ENCODE data around the gene GPATCH3. TPM values are rescaled to one million over a fixed set of nuclear protein-coding genes. Genes with fewer than 3 reads are reported as not detected.
A peak's percentile ranks its signal among the peaks of the same experiment; 100 is the strongest.

GPATCH3 gene
- total and polyA plus RNA-seq, 2 of the 4 experiments (the other 2 are of a cell fraction): 5.2 to 8.0 TPM

DNA sequence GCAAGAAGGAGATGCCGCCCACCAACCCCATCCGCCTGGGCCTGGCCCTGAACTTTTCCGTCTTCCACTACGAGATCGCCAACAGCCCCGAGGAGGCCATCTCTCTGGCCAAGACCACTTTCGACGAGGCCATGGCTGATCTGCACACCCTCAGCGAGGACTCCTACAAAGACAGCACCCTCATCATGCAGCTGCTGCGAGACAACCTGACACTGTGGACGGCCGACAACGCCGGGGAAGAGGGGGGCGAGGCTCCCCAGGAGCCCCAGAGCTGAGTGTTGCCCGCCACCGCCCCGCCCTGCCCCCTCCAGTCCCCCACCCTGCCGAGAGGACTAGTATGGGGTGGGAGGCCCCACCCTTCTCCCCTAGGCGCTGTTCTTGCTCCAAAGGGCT, 36.6 kb downstream of the GPATCH3 start:
- peak overlapping the region; percentile 51; the same call in 1 of the 2 replicates for H3K14ac ChIP-seq (replicated peaks; ENCODE audit: low read depth, low read length)
- H4K20me1 ChIP-seq (ENCODE audit: insufficient read depth, low read length): no peaks in the 10 kb centered on the region
- no peak overlapping the region for H4K5ac ChIP-seq (ENCODE audit: low read depth, low read length)
- no TSS peak for BruUV-seq (replicated peaks)
- POLR2A ChIA-PET (ENCODE audit: unreplicated experiment): no interaction called here
- intact Hi-C loops (cut with micrococcal nuclease) (loop anchor here (2.0 to 10.0 kb wide), 2 partner anchors 15 to 169 kb away; partner anchors contain the start of gene ARID1A), in situ Hi-C loops (cut with MboI; ENCODE audit: low sequenced_read_pairs) (no loop called here), dilution Hi-C loops (cut with HindIII; ENCODE audit: low sequenced_read_pairs, unreplicated experiment) (no loop called here)
- H3K4me3 ChIP-seq (ENCODE audit: insufficient read depth, low read depth, low read length): no peak overlapping the region
- peaks cover 12% of the 10 kb centered on the region for H3K9me1 ChIP-seq (ENCODE audit: insufficient read depth, low read length)
- CTCF ChIA-PET: no interaction called here
- DNase-seq: no peak
- H3K79me1 ChIP-seq (ENCODE audit: low read depth in 1 of 2, low read length in 2 of 2): 0 out of 4 replicates have a peak, but pooled peaks cover 0 to 3% of the 10 kb centered on the region in 2 experiments
- peaks cover 4% of the 10 kb centered on the region for H3K4me1 ChIP-seq (ENCODE audit: control insufficient read depth, insufficient read depth, low read length)
- H3K56ac ChIP-seq (ENCODE audit: extremely low read depth, insufficient read depth, low read length): no peak overlapping the region
- H3K27me3 ChIP-seq (ENCODE audit: control insufficient read depth, insufficient read depth, low read length): no peaks in the 10 kb centered on the region
- no peak overlapping the region for H2BK5ac ChIP-seq (ENCODE audit: low read depth, low read length, poor library complexity, severe bottlenecking)
- H2AFZ ChIP-seq (replicated peaks; ENCODE audit: low read length, poor library complexity): peak overlapping the region; percentile 88
- peak overlapping the region; percentile 97 for H2AK9ac ChIP-seq (replicated peaks; ENCODE audit: low read depth, low read length, poor library complexity)
- no peaks in the 10 kb centered on the region for H3K9me3 ChIP-seq (ENCODE audit: control insufficient read depth, insufficient read depth, low read length)
- H2BK120ac ChIP-seq (ENCODE audit: low read depth, low read length): no peak overlapping the region
- peak overlapping the region; percentile 87 for H2AK5ac ChIP-seq (ENCODE audit: low read depth, low read length)
- peak overlapping the region in 1 of 2 experiments; percentile 70; a peak in 2 of 4 replicates for H4K8ac ChIP-seq (ENCODE audit: low read depth in 2 of 2, low read length in 2 of 2)
- 92% methylated on average over 5 of the region's 20 CpGs; no CpG with 5 or more reads in 1 of the 2 experiments for WGBS, 2 experiments (ENCODE audit: extremely low coverage in 2 of 2, insufficient read length in 1 of 2)
- TF ChIP-seq MAFK (IDR thresholded peaks at IDR 0.05; ENCODE audit: low read depth, low read length) (no peak), CEBPB (IDR thresholded peaks at IDR 0.05; ENCODE audit: low read depth, low read length) (no peak), NFE2L2 (IDR thresholded peaks at IDR 0.05; ENCODE audit: low read depth, low read length) (no peak), BHLHE40 (IDR thresholded peaks at IDR 0.05; ENCODE audit: low read depth, low read length) (no peak), FOS (IDR thresholded peaks at IDR 0.05; ENCODE audit: low read depth, low read length) (no peak), MXI1 (IDR thresholded peaks at IDR 0.05; ENCODE audit: borderline replicate concordance, low read depth, low read length) (no peak), RFX5 (IDR thresholded peaks at IDR 0.05; ENCODE audit: low read depth, low read length) (no peak)
- no peak overlapping the region for H2BK20ac ChIP-seq (ENCODE audit: low read depth, low read length)
- H4K91ac ChIP-seq (ENCODE audit: insufficient read depth, low read depth, low read length): peak overlapping the region; percentile 80; the same call in 1 of the 2 replicates
- H3K18ac ChIP-seq (ENCODE audit: low read depth, low read length): no peak overlapping the region
- H3K27ac ChIP-seq (ENCODE audit: insufficient read depth, low read length): no peak overlapping the region; the same call in 1 of the 2 replicates
- ATAC-seq (ENCODE audit: low read depth): no peak
- peak overlapping the region; percentile 74; the same call in 1 of the 2 replicates for H3K23ac ChIP-seq (ENCODE audit: low read depth, low read length)
- H3K4ac ChIP-seq (ENCODE audit: low read depth, low read length): peak overlapping the region; percentile 77; the same call in 1 of the 2 replicates
- H3K4me2 ChIP-seq (ENCODE audit: low read depth, low read length): no peak overlapping the region
- no peaks in the 10 kb centered on the region for H3K36me3 ChIP-seq (ENCODE audit: control insufficient read depth, insufficient read depth, low read length)
- no peak overlapping the region for H2BK15ac ChIP-seq (ENCODE audit: low read depth, low read length)
- H3K9ac ChIP-seq (ENCODE audit: low read depth, low read length): no peak overlapping the region

Data from IMR-90 (cell line).